Right renal pelvis (tissue), 4 donors: Measurements from ENCODE around the gene P4HA3. TPM values are rescaled to one million over a fixed set of nuclear protein-coding genes. Genes with fewer than 3 reads are reported as not detected.

Experiments used
- DNase-seq, 4 donors: peaks; one replicate each; pipeline ENCODE4 v3.0.0-alpha.2; 2013; ENCODE audit warnings: low read depth in 4 of 4, low spot score in 3 of 4, missing footprints in 1 of 4
- polyA plus RNA-seq, 4 donors: library from polyadenylated mRNA; unstranded; fragments of 120-200 nt; gene quantifications; one replicate each; pipeline ENCODE4 v1.2.1, GENCODE V29; 2013; ENCODE audit not compliant: insufficient read length in 4 of 4

Gene P4HA3
- polyA plus RNA-seq, 4 donors, result 0.55 to 1.3 (median 0.76) TPM

GRCh38 chr11:74318241-74318932 is 6.9 kb upstream of the P4HA3 start:
- no peak for DNase-seq

DNA sequence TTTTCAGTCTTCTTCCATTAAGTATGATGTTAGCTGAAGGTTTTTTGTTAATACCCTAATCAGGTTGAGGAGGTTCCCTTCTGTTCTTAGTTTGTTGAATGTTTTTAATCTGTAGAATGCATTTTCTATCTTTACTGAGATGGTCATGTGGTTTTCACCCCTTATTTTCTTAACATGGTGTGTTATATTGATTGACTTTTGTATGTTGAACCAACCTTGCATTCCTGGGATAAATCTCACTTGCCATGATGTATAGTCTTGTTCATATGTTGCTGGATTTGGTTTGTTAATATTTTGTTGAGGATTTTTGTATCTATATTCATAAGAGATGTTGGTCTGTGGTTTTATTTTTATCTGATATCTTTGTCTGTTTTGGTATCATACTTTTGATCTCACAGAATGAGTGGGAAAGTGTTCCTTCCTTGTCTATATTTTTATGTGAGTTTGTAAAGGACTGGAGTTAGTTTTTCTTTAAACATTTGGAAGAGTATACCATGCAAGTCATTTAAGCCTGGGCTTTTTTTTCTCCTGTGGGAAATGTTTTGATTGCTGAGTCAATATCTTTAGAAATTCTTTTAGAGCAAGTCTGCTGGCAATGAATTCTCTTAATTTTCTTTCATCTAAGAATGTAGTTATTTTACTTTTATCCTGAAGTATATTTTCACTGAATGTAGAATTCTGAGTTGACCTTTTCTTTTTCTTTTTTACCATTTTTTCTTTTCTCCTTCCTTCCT is 5.5 kb upstream of the P4HA3 start:
- no peak for DNase-seq

GRCh38 chr11:74312326-74312725 is 886 bp upstream of the P4HA3 start:
- DNase-seq, result no peak

DNA sequence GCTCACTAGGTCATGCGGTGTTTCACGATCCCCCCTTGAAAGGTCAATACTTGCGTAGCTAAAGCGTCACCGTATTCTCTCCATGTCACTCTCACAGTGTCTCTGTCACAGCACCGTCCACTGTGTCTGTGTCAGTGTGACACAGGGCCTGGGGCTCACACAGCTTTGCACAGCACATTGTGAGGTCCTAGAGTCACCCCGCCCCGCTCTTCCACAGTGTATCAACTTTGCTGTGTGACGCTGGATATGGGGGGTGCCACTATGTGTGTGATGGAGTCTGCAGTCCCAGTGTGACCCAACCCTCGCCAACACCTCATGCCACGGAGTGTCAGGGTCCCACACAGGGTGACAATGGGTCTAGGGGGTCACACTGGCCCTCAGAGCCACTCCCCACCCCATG is 583 bp downstream of the P4HA3 start:
- DNase-seq, result no peak

DNA sequence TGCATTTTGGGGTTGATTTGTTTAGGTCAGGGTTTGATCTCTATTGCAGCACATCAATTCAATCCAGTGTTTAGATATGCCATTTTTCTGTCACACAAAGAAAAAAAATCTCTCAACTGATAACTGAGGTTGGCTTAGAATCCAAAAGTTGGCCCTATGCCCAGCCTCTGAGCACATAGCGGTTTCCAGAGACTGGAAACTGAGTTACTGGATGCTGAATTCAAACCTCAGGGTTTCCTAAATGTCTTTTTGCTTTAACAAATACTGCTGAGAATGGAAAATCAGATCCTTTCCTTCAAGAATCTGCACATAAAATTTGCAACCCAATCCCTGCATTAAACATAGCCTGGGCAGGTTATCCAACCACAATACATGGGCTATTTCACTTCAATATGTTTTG is 4.0 kb downstream of the P4HA3 start:
- no peak for DNase-seq

DNA sequence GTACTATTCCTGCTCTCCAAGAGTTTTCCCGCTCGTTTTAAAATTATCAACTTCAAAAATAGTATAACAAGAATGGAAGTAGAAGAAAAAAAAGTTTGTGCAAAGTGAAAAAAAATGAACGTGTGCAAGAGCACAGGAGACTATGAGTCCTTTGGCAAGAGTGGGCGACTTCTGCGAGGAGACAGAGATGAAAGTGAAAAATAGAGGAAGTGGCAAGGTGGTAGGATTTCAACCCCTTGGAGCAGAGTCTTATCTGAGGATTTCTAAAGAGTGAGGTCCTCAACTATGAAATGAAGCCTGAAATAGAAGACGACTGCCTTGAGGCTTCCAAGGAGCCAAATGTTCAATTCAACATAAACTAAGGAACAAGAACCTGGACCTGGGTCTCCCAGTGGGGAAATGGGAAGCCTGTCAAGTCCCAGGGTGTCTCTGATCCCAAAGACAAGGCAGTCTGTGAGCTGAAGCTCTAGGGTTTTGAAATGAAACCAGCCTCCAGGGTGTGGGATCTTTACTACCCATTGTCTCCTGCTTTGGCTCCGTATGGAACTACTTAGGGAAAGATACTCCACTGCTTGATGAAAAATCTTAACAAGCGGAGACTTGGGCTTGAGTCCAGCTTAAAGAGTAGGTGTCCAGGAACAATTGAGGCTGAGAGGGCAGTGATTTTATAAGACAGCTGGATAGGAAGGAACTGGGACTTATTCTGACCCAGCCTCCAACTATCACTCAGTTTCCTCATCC is 4.8 kb downstream of the P4HA3 start:
- DNase-seq, result no peak

- no peak for DNase-seq
Observed at GRCh38 chr11:74299015-74299414, 12.4 kb downstream of the P4HA3 start.

DNA sequence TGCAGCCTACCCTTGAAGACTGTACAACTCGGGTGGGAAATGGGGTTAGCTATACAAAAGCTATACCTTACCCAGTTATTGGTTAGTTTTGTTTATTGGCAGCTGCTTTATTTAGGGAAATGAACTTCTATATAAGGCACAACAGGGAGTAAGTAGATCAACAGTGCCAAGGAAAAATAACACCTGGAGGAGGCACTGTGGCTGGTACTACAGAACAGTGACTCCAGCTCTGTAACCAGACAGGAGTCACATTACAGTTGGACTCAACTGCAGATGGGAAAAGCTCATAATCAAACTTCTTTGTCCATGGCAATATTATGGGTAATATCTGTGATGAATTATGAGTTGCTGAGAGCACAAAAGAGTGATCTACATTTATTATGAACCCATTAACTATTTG is 14.0 kb downstream of the P4HA3 start:
- no peak for DNase-seq

DNA sequence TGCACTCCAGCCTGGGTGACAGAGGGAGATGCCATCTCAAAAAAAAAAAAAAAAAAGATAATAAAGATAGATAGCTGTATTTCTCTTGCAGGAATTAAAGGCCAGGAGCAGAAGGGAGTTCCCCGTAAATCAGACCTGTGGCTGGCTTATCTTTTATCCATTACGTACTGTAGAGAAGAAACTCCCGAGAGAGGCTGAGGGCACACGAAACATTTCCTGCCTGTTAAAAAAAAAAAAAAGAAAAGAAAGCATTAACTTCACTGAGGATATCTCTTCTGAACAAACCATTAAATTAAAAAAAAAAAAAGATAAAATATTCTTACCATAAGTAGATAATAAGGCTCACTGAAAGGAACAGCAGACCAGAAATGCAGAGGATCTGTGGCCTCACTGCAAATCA is 22.5 kb downstream of the P4HA3 start:
- no peak for DNase-seq

GRCh38 chr11:74288161-74288560 is 23.3 kb downstream of the P4HA3 start:
- no peak for DNase-seq

DNA sequence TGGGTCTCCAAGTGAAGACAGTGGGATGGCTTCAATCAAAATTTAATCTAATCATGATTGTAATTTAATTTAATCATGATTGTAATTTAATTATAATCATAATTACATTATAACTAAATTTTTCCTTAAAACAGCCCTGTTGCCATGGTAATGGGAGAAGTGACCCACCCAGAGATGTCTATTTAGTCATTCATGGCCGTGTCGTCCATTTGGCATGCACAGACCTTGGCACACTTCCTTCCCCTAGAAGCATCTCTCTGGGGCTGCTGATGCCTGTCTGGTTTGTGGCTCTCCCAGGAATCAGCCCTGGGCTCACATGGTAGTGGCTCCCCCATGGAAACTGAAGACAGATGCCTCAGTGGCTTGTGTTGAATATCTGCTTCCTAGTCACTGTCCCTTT is 27.0 kb downstream of the P4HA3 start:
- DNase-seq, result no peak

DNA sequence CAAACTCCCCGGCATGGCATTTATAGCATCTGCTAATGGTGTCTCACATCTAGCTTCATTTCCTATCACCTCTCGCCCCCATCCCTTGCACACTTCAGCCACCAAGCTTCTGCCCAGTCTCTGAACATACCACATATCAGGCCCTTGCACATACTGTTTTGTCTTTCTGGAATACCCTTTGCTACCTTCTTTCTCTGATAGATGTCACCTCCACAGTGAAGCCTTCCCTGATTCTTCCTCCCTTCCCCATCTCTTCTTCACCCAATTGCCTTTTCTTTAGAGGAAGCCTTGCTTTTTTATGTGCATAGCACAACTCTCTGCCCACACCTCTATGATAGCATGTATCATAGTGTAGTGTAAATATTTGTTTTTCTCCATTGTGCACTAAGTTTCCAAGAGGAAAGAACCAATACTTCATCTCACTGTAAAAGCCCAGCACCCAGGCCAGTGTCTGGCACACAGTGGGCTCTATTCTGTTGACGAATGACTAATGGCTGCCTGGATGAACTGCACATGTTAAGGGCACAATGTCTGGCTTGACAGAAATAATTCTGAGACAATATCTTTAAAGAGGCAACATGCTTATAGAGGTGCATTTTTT is 27.8 kb downstream of the P4HA3 start:
- no peak for DNase-seq

DNA sequence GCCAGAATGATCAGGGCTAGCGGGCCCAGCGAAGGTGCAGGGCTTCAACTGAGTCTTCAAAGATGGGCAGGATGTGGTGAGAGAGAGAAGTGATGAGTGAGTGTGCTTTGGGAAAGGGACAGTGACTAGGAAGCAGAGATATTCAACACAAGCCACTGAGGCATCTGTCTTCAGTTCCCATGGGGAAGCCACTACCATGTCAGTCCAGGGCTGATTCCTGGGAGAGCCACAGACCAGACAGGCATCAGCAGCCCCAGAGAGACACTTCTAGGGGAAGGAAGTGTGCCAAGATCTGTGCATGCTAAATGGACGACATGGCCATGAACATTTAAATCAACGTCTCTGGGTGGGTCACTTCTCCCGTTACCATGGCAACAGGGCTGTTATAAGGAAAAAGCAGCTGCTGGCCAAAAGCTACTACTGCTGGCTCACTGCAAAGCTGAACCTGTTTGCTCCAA is 28.5 kb downstream of the P4HA3 start:
- DNase-seq, result no peak

DNA sequence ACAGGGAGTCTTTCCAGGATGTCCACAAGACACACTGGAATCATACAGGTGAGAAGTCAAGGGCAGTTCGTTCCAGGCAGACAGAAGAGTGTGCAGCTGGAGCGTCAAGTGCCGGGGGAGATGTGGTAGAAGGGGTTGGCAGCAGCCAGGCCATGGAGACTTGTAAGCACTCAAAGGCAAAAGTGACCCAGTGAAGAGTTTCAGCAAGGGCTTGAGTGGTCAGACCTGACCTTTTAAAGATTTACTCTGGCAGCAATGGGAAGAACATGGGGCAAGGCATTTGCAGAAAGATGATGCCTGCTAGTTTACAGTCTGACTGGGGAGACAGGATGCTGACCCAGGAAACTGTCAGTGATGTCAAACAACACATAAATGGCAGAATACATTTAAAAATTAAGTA is 29.0 kb downstream of the P4HA3 start:
- DNase-seq, result no peak

GRCh38 chr11:74280494-74280893 is 30.9 kb downstream of the P4HA3 start:
- no peak for DNase-seq

GRCh38 chr11:74279256-74279655 is 32.2 kb downstream of the P4HA3 start:
- DNase-seq, result no peak

GRCh38 chr11:74278721-74279161 is 32.7 kb downstream of the P4HA3 start:
- no peak for DNase-seq

DNA sequence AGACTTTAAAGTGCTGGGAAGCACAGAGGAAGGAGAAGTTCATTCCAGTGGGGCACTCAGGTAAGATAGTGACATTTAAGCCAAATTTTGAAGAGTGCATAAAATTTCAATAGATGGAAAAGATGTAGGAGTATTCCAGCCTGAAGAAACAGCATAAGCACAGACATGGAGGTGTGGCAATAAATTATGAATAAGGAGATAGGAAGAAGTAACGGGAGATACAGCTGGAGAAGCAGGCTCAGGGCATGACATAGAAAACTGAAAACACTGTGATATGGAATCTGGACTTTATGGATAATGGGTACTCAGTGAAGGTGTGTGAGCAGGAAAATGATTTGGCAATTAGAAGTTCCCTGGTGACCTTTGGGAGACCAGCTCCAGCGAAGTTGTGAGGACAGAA is 33.3 kb downstream of the P4HA3 start:
- no peak for DNase-seq

- DNase-seq, result no peak
Observed at GRCh38 chr11:74276581-74276980, 34.9 kb downstream of the P4HA3 start.

DNA sequence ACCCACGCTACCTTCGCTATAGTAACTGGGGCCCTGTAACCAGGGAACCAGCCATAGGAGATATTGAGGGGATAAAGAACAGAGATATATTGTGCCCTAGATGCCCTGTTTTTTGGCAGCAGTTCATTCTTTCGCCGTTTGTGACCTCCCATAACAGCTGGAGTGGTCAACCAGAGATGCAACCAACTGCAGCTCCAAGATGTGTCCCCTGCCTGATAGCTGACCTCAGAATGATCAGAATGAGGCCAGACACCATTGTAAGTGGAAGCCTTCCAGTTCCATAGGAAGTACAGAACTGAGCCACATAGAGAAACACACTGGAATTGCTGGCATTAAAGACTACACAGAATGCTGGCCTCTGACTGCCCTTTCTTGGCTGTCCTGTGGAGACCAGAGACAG is 39.2 kb downstream of the P4HA3 start:
- no peak for DNase-seq

GRCh38 chr11:74269161-74269811 is 42.2 kb downstream of the P4HA3 start:
- no peak for DNase-seq
